Measurements from ENCODE around the gene GNAZ.
"Not testable (repeated sequence)": the region's sequence is repeated elsewhere in the genome, so short reads cannot be mapped to it uniquely, and the experiment has no call there.

Gene GNAZ

DNA sequence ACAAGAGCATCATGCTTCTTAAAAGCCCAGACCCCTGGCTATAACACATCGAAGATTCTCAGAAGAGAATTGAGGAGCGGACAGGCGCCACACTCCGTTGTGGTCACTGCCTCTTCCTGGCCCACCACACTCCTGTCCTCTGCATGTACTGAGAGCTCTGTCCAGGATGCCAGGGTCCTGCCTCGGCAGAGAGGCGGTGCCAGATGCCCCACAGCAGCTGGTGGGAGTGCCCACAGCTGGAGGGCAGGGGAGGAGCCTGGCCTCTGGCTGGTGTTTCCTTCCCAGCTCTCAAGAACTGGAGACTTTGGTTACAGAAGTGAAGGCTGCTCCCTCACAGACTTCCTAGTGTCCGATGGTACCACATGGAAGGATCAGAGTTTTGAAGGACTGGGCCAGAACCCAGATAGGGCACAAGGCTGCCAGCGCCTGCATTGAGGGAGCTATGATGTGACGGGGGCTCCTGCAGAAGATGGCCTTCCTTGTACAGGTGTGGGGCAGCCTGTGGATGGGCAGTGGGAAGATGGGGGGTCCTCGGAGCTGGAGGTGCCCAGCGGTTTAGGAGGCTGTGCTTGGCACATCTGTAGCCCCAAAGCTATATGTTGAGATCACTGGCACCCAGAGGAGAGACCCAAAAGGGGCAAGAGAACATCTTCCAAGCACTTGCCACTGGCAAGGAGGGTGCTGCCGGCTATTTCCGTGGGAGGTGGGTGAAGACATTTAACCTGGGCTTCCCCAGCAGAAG lies 52.1 kb downstream of the GNAZ start:
- DNase-seq = no peak

DNA sequence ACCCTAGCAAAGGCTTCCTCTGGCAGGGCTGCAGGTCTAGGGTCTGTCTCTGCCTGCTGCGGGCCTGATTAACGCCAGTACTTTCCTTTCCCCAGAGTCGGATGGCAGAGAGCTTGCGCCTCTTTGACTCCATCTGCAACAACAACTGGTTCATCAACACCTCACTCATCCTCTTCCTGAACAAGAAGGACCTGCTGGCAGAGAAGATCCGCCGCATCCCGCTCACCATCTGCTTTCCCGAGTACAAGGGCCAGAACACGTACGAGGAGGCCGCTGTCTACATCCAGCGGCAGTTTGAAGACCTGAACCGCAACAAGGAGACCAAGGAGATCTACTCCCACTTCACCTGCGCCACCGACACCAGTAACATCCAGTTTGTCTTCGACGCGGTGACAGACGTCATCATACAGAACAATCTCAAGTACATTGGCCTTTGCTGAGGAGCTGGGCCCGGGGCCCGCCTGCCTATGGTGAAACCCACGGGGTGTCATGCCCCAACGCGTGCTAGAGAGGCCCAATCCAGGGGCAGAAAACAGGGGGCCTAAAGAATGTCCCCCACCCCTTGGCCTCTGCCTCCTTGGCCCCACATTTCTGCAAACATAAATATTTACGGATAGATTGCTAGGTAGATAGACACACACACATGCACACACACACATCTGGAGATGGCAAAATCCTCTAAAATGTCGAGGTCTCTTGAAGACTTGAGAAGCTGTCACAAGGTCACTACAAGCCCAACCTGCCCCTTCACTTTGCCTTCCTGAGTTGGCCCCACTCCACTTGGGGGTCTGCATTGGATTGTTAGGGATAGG lies 52.9 kb downstream of the GNAZ start:
- DNase-seq = no peak

DNA sequence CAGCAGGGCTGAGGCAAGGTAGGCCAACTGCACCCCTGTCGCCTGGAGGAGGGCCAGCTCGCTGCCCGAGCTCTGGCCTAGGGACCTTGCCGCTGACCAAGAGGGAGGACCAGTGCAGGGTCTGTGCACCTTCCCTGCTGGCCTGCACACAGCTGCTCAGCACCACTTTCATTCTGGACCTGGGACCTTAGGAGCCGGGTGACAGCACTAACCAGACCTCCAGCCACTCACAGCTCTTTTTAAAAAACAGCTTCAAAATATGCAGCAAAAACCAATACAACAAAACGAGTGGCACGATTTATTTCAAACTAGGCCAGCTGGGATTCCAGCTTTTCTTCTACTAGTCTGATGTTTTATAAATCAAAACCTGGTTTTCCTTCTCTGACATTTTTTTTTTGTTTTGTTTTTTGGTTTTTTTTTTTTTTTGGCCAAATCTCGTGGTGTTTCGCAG lies 53.5 kb downstream of the GNAZ start:
- DNase-seq = no peak

DNA sequence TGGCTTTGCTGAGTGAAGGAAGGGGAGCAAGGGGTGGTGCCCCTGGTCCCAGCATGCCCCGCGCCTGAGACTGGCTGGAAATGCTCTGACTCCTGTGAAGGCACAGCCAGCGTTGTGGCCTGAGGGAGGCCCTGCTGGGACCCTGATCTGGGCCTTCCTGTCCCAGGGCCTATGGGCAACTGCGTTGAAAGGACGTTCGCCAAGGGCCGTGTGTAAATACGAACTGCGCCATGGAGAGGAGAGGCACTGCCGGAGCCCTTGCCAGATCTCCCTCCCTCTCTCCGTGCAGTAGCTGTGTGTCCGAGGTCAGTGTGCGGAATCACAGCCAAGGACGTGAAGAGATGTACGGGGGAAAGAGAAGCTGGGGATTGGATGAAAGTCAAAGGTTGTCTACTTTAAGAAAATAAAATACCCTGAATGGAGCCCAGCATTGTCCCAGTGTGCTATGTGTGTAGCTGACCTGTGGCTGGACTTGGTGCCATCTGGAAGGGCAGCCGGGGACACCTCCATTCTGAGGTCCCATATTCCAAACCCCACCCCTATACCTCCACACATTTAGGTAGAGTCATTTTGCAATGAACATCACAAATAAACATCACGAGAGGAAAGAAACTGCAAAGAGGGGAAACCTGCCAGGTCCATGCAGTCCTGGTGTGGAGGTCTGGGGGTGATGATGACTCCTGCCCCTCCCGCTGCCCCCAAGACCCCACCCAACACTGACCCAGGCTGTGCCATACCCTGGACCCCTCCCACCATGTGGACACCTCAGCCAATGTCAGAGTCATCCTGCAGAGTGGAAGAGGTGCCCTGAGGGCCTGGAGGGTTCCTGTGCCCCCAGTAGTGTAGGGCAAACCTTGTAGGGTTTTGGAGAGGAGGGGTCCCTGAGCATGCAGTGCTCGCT lies 54.5 kb downstream of the GNAZ start:
- DNase-seq = no peak

DNA sequence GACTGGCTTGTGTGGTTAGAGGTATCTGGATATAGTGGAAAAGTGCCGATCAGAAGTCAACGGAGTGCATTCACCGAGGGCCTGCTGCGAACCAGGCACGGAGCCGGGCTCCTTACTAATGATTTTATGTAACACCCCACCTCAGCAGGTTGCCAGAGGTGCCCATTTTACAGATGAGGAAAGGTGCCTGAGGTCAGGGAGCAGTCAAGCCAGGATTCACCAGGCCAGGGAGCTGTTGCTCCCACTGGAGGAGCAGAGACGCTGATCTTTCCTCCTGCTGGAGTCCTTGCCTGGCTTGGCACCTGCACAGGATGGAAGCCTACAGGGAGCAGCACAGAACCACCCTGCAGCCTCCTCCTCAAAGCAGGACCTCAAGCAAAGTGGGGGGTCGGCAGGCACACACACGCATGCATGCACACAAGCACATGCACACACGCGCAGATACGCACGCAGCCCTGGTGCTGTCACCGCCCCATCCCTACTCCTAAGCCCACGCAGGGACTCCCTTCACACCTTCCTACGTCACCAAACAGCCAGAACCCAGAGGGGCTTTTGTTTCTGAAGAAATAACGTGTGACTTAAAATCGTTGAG lies 55.3 kb downstream of the GNAZ start:
- no peak for DNase-seq

DNA sequence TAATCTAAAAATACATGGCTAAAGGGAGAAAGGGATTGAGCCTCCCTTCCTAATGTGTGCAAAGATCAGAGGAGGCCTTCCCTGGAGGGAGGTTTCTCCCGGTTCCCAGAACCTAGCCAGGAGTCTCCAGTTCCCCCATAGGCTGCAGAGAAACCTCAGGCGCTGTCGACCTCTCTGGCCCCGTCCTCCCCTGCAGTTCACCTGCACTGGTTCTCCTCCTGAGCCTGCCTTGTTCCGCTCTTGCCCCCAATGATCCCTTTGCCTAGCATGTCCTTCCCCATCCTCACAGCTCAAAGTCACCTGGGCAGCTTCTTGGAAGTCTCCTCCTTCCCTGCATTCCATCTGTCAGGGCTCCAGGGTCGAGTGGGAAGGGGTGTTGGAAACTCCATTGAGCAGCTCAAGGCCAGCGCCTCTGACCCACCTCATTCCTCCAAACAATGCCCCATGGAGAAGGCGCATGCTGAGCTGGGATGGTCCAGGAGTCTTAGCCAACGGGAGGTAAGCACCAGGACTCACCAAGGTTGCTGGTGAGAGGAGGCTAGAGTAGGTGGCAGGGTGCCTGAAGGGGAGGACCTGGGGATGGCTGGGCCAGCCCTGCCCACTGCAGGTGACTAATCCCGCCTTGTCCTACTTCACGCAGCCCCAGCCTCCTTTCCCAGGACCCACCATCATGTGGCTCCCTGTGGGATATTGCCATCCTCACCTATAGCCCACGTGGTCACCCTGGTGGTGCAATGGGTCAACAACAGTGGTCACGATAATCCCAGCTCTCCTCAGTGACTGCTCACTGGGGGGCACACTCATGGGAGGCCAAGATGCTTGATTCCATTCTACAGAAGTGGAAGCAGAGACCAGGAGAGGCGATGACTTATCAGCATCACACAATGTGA lies 56.1 kb downstream of the GNAZ start:
- DNase-seq = no peak

DNA sequence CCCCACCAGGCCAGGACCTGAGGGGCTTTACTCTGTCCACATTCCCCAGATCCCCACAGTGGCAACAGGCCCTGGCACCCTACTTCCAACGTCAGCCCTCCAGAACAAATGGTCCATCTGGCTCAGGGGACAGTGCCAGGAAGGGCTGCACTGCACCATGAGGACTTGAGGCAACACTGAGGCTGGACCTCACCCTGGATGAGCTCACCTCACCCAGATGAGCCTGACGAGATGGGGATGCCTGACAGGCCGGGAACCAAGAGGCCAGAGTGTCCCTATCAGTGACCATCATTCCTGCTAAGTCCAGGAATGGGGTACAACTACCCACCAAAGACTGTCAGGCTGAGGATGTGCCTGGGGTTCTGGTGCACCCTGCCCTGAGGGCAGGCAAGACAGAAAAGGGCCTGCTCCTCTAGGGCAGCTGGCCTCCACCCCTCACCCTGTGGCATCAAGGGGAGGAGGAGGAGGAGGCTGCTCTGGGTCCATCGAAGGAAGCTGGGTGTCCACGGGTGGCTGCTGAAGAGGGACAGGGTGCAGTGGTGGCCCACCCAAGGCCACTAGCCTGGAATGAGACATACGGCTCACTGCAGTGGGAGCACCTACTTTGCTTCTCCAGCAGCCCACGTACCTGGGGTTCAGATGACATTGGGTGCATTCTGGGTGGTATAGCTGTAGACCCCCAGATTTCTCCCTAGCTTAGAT lies 56.9 kb downstream of the GNAZ start:
- DNase-seq = no peak

DNA sequence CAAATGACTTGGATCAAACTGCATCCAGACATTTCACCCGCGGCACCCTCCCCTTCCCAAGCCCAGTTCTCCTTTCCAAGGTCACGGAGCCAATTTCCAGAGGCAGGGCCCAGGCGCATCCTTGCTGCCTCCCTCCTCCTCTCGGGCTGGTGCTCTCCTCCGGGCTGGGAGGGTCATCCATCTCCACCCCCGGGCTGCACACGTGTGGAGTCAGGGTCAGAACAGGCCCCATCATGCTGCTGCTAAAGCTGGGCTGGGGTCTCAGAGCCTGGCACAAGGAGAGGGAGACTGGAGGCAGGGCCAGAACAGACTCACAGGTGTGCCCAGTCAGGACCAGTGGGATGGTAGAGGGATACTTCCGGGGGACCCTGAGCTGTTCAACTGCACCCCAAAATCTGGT lies 57.5 kb downstream of the GNAZ start:
- no peak for DNase-seq

DNA sequence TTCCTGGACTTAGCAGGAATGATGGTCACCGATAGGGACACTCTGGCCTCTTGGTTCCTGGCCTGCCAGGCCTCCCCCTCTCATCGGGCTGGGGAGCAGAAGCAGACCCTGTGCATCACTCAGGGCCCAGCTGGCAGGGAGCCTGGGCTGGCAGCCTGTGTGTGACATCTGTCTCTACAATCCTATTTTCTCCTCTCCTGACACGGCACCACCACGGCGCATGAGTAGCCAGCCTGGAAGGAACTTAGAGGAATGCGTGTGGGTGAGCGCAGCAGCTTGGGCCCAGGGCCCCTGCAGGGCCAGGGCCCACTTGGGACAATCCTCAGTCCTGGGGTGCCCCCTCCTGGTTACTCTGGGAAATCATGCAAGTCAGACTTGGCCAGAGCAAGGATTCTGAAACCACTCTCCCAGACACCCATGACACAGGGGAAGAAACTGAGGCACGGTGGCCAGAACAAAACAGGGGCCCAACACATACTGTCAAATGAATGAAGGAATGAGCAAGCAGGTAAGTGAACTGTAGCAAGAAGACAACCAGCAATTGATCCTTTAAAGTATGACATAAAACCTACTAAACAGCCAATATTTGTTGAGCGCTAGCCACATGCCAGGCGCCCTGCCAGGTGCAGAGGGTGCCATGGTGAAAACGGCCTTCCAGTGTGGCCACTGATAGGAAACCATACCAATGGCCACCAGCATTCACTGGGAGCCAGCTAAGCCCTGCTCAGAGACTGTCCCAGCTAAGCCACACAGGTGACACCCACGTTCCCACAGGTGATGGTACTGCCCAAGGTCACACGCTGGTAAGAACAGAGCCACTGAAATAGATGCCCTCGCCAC lies 58.2 kb downstream of the GNAZ start:
- peak; percentile 64 for DNase-seq

DNA sequence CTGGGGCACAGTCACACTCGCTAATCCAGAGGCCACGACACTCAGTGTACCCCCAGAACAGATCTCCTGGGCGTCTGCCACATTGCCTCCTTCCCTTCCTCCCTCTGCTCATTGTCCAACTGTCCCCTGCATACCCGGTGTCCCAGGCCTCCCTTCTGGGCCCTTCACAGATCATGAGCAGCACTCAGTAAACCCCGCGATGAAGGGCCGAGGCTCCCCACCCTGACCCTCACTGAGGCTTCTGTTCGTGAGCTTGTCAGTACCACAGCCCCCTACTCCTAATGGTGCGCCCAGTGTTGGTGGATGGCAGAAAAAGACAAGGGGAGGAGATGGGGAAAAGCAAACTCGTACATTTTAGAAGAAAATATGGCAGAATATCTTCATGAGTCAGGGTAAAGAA lies 58.8 kb downstream of the GNAZ start:
- DNase-seq = no peak

DNA sequence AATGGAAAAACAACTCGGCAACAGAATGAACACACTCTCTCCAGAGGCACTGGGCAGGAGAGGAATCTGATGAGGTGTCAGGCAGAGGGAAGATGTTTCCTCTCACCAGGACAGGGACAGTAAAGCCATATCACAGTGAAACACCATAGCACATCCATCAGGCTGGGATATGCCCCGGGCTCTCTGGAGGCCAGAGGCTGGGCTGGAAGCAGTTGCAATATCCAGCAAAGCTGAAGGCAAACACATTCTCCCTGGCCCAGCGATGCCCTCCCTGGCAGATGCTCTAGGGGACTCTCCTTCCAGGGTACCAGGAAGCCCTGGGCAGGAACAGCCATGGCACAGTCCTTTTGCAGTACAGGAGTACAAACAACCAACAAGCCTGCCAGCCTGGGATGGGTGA lies 60.4 kb downstream of the GNAZ start:
- no peak for DNase-seq

DNA sequence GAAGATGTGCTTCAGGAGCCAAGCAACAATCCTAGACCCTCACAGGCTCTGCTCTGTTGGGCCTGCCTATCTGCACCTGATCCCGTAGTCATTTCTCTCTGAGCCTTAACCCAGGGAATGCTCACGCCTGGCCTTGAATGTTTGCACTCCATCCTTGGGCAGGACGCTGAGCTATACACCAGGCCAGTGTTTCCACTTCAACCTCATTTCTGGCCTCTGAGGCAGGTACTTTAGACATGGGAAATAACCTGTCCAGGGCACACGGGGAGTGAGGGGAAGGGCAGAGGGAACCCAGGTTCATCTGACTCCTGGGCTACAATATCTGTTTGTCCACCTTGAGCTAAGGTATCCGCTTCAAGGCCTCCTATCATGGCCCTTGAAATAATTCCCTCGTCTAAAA lies 61.6 kb downstream of the GNAZ start:
- no peak for DNase-seq

DNA sequence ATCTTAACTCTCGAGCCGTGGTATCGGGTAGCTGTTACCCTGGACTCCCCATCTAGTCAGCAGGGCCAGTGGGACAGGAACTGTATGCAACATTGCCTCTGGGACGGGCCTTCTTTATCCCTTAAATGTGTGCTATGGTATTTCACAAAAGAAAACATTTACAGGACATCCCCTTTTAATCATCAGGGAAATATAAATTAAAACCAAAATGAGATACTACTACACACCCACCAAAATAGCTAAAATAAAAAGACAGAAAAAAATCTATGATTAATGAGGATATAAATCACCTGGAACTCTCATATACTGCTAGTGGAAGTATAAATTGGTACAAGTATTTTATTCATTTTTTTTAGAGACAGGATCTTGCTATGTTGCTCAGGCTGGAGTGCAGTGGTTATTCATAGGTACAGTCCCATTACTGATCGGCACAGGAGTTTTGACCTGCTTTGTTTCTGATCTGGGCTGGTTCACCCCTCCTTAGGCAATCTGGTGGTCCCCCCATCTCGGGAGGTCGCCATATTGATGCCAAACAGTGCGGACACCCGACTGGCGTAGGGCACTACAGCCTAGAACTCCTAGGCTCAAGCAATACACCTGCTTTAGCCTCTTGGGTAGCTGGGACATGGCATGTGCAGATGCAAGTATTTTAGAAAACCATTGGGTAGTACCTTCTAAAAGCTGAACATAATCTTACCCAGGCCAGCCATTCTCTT lies 62.2 kb downstream of the GNAZ start:
- no peak for DNase-seq

DNA sequence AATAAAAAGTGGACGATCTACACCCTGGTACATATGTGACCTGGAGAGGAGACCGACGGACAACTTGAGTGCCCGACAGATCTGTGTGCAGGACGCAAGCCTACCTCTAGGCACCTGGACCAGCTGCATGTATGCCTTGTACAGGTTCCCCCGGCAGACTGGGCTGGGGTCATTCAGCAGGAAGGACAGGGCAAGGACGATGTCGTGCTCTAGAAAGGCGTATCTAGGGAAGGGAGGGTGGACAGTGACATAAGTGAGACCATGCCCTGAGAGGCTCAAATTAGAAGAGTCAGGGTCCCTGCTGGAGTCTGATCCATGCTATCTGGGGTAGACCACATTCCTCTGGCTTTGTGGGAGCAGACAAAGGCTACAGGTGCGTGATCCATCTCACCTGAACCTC lies 63.6 kb downstream of the GNAZ start:
- no peak for DNase-seq

DNA sequence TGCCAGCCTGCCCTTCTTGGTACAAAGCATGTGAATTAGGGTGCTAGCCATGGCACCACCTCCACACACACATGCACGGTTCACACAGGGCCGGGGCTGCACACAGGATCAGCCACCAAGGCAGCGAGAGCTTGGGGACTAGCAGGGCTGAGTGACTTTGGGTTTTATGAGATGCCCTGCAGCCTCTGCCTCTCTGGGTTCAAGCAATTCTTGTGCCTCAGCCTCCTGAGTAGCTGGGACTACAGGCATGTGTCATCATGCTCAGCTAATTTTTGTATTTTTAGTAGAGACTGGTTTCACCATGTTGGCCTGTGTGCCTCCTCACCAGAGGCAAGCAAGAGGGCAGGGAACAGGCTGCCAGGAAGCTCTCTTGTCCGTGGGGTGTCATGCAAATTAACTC lies 66.7 kb downstream of the GNAZ start:
- not testable (repeated sequence) for DNase-seq

DNA sequence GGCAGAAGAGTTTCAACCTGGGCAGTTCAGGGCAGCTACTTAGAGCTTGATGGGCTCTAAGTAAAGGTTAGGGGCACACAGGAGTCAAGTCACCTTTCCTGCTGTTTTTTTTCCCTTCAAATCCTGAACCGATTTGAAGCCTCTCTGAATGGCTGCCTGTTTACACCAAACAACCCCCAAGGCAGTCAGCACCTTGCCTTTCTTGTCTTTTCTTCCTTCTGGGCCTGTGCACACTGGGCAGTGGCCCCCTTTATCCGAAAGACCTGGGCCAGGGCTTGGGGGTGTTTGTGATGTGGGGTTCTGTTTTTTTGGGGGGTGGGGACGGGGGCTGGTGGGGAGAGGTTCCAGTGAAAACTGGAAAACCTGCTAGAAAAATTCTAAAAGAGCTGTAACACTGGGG lies 67.1 kb downstream of the GNAZ start:
- DNase-seq = no peak

DNA sequence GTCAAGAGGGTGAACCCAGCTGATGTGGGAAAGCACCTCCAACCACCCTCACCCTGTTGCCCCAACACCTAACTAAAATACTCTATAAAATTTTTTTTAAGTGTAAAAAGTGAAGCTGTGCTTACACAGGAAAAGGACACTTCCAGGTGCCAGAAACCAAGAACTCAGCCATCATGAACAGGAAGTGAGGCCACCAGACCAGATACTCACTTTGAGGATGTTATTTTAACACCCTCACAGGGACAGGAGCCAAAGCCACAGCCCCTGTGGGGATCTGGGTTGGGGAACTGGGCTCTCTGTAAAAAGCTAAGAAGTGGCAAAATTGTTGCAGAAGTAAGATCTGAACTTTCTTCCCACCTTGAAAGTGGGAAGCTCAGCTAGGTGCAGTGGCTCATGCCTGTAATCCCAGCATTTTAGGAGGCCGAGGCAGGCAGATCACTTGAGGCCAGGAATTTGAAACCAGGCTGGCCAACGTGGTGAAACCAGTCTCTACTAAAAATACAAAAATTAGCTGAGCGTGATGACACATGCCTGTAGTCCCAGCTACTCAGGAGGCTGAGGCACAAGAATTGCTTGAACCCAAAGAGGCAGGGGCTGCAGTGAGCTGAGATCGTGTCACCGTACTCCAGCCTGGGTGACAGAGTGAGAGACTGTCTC lies 67.7 kb downstream of the GNAZ start:
- DNase-seq = no peak

DNA sequence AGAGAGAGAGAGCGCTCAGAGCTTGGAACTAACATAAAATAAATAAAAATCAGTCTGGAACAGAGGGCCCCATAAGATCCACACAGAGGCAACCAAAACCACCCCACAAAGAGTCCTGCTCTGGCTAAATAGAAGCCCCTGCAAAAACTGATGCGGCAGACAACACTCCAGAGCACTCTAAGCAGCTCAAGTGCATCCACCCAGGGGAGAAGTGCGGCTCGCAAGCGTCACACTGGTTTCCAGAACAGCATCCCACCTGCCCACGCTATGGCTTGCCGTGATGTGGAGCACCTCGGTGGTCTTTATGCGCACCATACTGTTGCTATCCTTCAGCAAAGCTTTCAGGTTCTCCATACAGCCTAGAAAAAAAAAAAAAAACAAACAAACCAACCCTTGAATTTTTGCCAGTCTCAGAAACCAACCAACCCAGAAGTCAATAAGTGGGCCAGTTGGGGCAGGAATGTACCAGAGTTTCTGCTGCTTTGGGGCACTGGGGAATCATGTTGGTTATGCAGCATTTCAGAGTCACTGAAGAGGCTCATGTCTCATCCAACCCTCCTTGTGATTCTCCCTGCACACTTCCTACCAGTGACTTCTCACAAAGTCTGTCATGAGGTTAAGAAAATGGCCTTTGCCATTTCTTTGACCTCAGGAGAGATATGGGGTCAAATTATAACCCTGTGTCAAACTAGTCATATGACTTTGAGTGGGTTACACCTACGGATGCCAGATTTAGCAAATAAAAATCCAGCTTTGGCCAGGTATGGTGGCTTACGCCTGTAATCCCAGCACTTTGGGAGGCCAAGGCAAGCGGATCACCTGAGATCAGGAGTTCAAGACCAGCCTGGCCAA lies 68.5 kb downstream of the GNAZ start:
- DNase-seq = no peak

Data from activated CD4-positive, CD25-positive, alpha-beta regulatory T cell treated with anti-CD3 and anti-CD28 coated beads, Interleukin-2, amount 50 U/mL, for 72 hours (primary cell).